CD8-positive, alpha-beta memory T cell (primary cell): ENCODE measurements around the gene CDT1. TPM values are rescaled to one million over a fixed set of nuclear protein-coding genes. Genes with fewer than 3 reads are reported as not detected.
A peak's percentile ranks its signal among the peaks of the same experiment; 100 is the strongest.

Source experiments
- CTCF ChIA-PET: fragments of 350-600 bp; sonication (Branson Sonifier 250); formaldehyde crosslinking; loops from one replicate; lab custom pipeline; 2021; ENCODE audit warnings: antibody characterized with exemption; lab: Charles Lee
- POLR2A ChIA-PET: fragments of 350-600 bp; sonication (Branson Sonifier 250); formaldehyde crosslinking; loops from one replicate; lab custom pipeline; 2021; ENCODE audit warnings: antibody characterized with exemption; lab: Charles Lee
- DNase-seq, 5 donors: peaks; one replicate each; pipeline versions ENCODE4 v3.0.0 to v3.0.0-alpha.2; 2020 to 2022; ENCODE audit warnings: mixed read lengths in 1 of 5
- H3K27ac ChIP-seq: one replicate; pipeline ENCODE4 v1.7.0; 2013; ENCODE audit warnings: low read depth, mild to moderate bottlenecking, low read length, moderate library complexity
- H3K27me3 ChIP-seq: 2 replicates; pipeline ENCODE4 v1.7.0; 2013; ENCODE audit warnings: low read length, mild to moderate bottlenecking; ENCODE audit not compliant: insufficient read depth, poor library complexity, severe bottlenecking
- H3K36me3 ChIP-seq: 2 replicates; pipeline ENCODE4 v1.7.0; 2013; ENCODE audit warnings: mild to moderate bottlenecking, low read length, moderate library complexity; ENCODE audit not compliant: insufficient read depth
- H3K4me1 ChIP-seq: 2 replicates; pipeline ENCODE4 v1.7.0; 2013; ENCODE audit warnings: mild to moderate bottlenecking, low read length, moderate library complexity; ENCODE audit not compliant: insufficient read depth
- H3K4me3 ChIP-seq: 2 replicates; pipeline ENCODE4 v1.7.0; 2013; ENCODE audit warnings: mild to moderate bottlenecking, low read length
- H3K9me3 ChIP-seq: 2 replicates; pipeline ENCODE4 v1.7.0; 2013; ENCODE audit warnings: mild to moderate bottlenecking, low read length
- H3K27ac Mint-ChIP-seq, 8 donors: one replicate each; pipeline ENCODE4 v1.8.0; 2020 to 2021; ENCODE audit warnings: mixed read lengths in 8 of 8, mild to moderate bottlenecking in 6 of 8, inconsistent platforms in 3 of 8, moderate library complexity in 3 of 8
- H3K27me3 Mint-ChIP-seq, 2 donors: one replicate each; pipeline ENCODE4 v1.8.0; 2020 to 2021; ENCODE audit warnings: mixed read lengths in 2 of 2, mild to moderate bottlenecking in 1 of 2, moderate library complexity in 1 of 2
- H3K36me3 Mint-ChIP-seq, 3 donors: one replicate each; pipeline ENCODE4 v1.8.0; 2020 to 2021; ENCODE audit warnings: mixed read lengths in 3 of 3, inconsistent platforms in 1 of 3, mild to moderate bottlenecking in 1 of 3
- H3K4me1 Mint-ChIP-seq, 3 donors: one replicate each; pipeline ENCODE4 v1.8.0; 2020 to 2021; ENCODE audit warnings: mixed read lengths in 3 of 3, inconsistent platforms in 1 of 3, mild to moderate bottlenecking in 1 of 3
- H3K4me3 Mint-ChIP-seq, 7 donors: one replicate each; pipeline ENCODE4 v1.8.0; 2020 to 2021; ENCODE audit warnings: mixed read lengths in 7 of 7, mild to moderate bottlenecking in 6 of 7, moderate library complexity in 4 of 7, inconsistent platforms in 2 of 7
- H3K9me3 Mint-ChIP-seq, 5 donors: one replicate each; pipeline ENCODE4 v1.8.0; 2020 to 2022; ENCODE audit warnings: mixed read lengths in 5 of 5, mild to moderate bottlenecking in 3 of 5, moderate library complexity in 2 of 5, inconsistent platforms in 1 of 5
- polyA plus RNA-seq: library from polyadenylated mRNA; unstranded; fragments of 300-500 nt; fragmentation: Illumina TruSeq; gene quantifications from one replicate; pipeline ENCODE4 v1.2.3, GENCODE V29; 2021
- total RNA-seq, 2 experiments: library from RNA; stranded (reverse); gene quantifications; one replicate each; pipeline ENCODE4 v1.2.3, GENCODE V29; 2021

CDT1 gene
- total and polyA plus RNA-seq, 3 experiments from 2014 or later = 0.26 to 106 (median 97.6) TPM

DNA sequence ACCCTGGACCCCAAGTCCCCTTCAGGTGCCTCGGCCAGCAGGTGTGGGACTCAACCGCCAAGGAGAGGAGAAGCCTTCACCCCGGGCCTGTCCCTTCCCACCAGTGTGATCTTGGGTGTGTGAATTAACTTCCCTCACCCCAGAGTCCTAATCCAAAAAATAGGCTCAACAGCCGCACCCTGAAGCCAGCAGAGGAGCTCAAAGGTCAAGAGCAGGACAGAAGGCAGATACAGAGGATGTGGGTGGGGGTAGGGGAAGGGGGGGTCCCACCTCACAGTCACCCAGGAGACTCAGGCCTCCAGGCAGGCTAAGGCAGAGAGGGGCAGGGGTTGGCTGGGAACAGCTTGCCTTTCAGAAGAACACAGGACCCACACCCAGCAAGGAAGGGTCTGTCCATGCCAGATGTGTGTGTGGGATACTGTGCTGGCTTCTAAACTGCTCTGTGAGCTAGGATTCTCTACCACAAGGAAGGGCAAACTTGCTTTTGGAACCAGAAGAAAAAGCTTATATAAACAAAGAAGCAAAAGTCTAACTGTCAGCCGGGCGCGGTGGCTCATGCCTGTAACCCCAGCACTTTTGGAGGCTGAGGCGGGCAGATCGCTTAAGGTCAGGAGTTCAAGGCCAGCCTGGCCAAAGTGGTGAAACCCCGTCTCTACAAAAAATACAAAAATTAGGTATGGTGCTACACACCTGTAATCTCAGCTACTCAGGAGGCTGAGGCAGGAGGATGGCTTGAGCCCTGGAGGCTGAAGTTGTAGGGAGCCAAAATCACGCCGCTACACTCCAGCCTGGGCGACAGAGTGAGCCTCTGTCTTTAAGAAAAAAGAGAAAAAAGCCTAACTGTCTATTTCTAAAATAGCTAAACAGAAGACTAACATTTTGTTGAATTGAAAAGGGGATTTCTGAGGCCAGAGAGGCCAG lies 23.2 kb upstream of the CDT1 start:
- Mint-ChIP-seq H3K36me3 (peaks cover 0 to 14% (median 0%) of the 10 kb centered on the region in 3 donors), H3K4me1 (peaks cover 45 to 65% (median 53%) of the 10 kb centered on the region in 3 donors), H3K4me3 (peak overlapping the region; percentile 80 to 96 (median 85)), H3K9me3 (no peaks in the 10 kb centered on the region), H3K27me3 (no peaks in the 10 kb centered on the region), H3K27ac (peak overlapping the region; percentile 90 to 99 (median 96))
- CTCF ChIA-PET = interaction anchor here (0.7 to 4.1 kb wide), 10 partner anchors 10 to 161 kb away, joined by 3 to 19 read pairs (median 5); partner anchors contain the start of gene APRT
- Histone ChIP-seq H3K9me3 (no peaks in the 10 kb centered on the region), H3K27ac (peak overlapping the region; percentile 80), H3K36me3 (no peaks in the 10 kb centered on the region), H3K27me3 (no peaks in the 10 kb centered on the region), H3K4me3 (peak overlapping the region; percentile 40), H3K4me1 (peaks cover 52% of the 10 kb centered on the region)
- DNase-seq = no peak
- POLR2A ChIA-PET = interaction anchor here (0.7 to 4.7 kb wide), 15 partner anchors 8 to 437 kb away, joined by 3 to 19 read pairs (median 4); partner anchors contain the start of genes APRT, CDT1 and ZNF778

DNA sequence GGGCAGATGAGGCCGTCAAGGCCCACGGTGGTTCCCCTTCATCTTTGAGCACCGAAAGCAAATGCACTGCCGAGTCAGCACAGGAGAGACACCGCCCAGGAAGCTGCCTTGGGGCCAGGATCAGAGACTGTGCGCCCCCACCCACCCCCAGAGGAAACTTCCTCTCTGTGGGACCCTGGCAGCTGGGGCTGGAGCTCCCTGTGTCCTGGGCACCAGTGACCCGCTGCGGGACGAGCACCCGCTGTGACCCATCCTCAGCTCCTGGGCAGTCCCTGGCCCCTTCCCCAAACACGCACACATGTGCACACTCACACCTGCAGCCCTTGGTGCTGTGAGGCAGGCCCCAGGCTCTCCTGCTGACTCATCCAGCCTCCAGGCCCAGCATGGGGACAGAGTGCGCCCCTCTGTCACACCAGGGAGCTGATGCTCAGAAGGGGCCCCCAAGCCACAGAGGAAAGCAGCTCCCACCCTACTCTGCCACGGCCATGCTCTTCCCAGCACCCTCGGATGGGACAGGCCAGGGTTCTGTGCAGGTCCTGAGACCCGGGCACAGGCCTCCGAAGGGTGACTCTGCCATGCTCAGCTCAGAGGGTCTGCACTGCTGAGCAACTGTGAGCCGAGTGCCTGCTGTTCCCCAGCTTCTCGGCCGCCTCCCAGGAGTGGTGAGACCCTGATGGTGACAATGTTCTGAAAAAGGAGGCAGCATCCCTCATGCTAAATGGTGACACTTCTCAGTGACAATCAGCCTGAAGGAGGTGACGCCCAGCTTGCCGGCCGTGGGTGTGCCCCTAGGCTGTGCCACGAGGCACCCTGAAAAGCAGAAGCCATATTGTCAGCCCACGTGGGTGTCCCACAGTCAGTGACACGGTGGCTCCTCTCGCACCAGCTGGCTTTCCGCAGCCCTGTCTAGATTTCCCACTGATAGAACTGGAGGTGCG lies 22.2 kb upstream of the CDT1 start:
- peak; percentile 53 to 82 (median 63) for DNase-seq
- H3K27me3 ChIP-seq = no peaks in the 10 kb centered on the region
- H3K4me1 Mint-ChIP-seq = peaks cover 44 to 68% (median 53%) of the 10 kb centered on the region in 3 donors
- peaks cover 0 to 11% (median 0%) of the 10 kb centered on the region in 3 donors for H3K36me3 Mint-ChIP-seq
- H3K27ac ChIP-seq = peak overlapping the region; percentile 80
- H3K9me3 Mint-ChIP-seq = no peaks in the 10 kb centered on the region
- POLR2A ChIA-PET = interaction anchor here (0.5 to 4.7 kb wide), 19 partner anchors 8 to 662 kb away, joined by 3 to 19 read pairs (median 4); partner anchors contain the start of genes APRT, CDT1, GALNS and TRAPPC2L
- CTCF ChIA-PET = interaction anchor here (0.7 to 4.1 kb wide), 14 partner anchors 11 to 162 kb away, joined by 3 to 19 read pairs (median 5); partner anchors contain the start of genes APRT and CDT1
- peak overlapping the region; percentile 80 to 96 (median 85) for H3K4me3 Mint-ChIP-seq
- H3K36me3 ChIP-seq = no peaks in the 10 kb centered on the region
- peak overlapping the region; percentile 40 for H3K4me3 ChIP-seq
- H3K4me1 ChIP-seq = peaks cover 57% of the 10 kb centered on the region
- peak overlapping the region; percentile 90 to 99 (median 96) for H3K27ac Mint-ChIP-seq
- no peaks in the 10 kb centered on the region for H3K27me3 Mint-ChIP-seq
- H3K9me3 ChIP-seq = no peaks in the 10 kb centered on the region

DNA sequence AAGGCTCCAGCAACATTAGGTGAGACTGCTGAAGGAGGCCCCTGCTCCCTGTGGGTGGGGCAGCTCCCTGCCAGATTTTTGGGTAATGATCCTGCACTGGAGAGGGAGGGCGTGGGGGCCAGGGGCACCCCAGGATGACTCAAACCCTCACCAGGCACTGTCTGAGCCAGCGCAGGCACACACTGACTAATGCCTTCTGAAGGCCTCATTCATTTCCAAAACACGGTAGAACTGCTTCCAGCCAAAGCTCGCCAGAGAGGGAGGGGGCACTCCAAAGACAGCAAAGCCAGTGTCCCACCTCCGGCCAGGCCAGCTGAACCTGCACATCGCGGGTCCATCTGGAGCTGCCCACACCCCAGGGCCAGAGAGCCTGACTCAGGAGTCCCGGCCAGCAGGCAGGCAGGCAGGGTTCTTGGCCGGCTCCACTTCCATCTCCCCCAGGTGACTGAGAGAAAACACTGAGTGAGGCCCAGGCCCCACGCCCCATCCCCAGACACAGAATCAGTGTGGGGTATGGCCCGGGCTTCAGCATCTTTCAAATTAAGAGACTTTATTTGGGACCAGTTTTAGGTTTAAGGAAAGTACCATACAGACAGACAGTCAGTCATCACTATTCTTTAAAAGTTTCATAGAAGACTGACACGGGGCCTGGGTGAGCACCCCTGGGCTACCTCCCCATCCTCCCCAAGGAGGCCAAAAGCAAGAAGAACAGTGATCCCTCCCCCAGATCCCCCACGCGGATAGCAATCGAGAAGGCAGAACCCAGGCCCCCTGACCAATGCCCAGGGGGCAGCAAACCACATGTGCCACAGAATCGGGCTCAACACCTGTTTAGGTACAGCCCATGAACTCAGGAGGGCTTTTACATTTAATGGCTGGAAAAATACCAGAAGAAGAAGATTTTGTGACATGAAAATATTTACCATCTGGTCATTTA lies 20.9 kb upstream of the CDT1 start:
- Mint-ChIP-seq H3K27ac (peak overlapping the region; percentile 90 to 99 (median 96)), H3K4me1 (peaks cover 44 to 61% (median 48%) of the 10 kb centered on the region in 3 donors), H3K27me3 (no peaks in the 10 kb centered on the region), H3K36me3 (peaks cover 0 to 2% (median 0%) of the 10 kb centered on the region in 3 donors), H3K4me3 (peak overlapping the region; percentile 80 to 96 (median 85)), H3K9me3 (no peaks in the 10 kb centered on the region)
- no peaks in the 10 kb centered on the region for H3K27me3 ChIP-seq
- H3K9me3 ChIP-seq = no peaks in the 10 kb centered on the region
- H3K4me3 ChIP-seq = peak overlapping the region; percentile 40
- peak in 1 of 5 donors; percentile 32 for DNase-seq
- H3K4me1 ChIP-seq = peaks cover 57% of the 10 kb centered on the region
- POLR2A ChIA-PET = interaction anchor here (1.0 to 4.7 kb wide), 6 partner anchors 20 to 74 kb away, joined by 5 to 19 read pairs (median 9); partner anchors contain the start of genes APRT, CDT1, GALNS and TRAPPC2L
- peak overlapping the region; percentile 80 for H3K27ac ChIP-seq
- no peaks in the 10 kb centered on the region for H3K36me3 ChIP-seq
- CTCF ChIA-PET = interaction anchor here (1.0 to 4.1 kb wide), 14 partner anchors 10 to 163 kb away, joined by 3 to 19 read pairs (median 4); partner anchors contain the start of genes APRT, CDT1, GALNS and TRAPPC2L

DNA sequence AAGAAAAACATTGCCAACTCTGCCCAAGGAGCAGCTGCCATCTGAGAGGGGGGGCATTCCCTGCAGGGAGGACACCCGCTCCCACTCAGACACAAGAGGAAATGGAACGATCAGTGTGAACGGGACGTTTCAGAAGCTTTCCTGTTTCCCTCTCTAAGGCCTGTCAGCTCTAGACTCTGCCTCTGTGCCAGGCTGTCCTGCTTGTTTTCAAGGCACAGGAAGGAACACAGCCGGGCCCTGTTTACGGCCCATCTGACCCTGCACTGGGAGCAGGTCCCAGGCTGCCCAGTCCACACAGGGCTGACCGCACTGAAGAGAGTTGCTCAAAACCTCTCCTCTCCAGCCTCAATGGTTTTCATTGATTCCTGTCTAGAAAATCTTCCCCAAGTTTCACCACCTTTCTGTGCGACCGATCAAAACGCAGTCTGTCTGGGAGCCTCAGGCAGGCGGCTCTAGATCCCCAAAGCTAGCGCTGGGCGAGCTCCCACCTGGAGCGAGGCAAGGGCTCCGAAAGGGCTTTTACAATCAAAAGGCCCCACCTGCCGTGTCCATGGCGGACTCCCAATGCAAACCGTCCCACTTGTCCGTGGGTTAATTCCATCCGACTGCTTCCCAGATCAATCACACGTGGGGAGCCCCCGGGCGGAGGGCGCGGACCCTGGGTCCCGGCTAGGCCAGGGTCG lies 20.1 kb upstream of the CDT1 start:
- H3K4me3 ChIP-seq = peak overlapping the region; percentile 15
- no peaks in the 10 kb centered on the region for H3K27me3 ChIP-seq
- Mint-ChIP-seq H3K36me3 (peaks cover 0 to 2% (median 0%) of the 10 kb centered on the region in 3 donors), H3K9me3 (no peaks in the 10 kb centered on the region), H3K4me3 (peak overlapping the region; percentile 80 to 96 (median 85)), H3K27me3 (no peaks in the 10 kb centered on the region), H3K4me1 (peaks cover 39 to 53% (median 44%) of the 10 kb centered on the region in 3 donors), H3K27ac (peak overlapping the region; percentile 90 to 99 (median 96))
- peak overlapping the region; percentile 80 for H3K27ac ChIP-seq
- peaks cover 57% of the 10 kb centered on the region for H3K4me1 ChIP-seq
- ChIA-PET CTCF (interaction anchor here (1.0 to 2.7 kb wide), 10 partner anchors 10 to 118 kb away, joined by 3 to 10 read pairs (median 3); partner anchors contain the start of genes APRT, GALNS and TRAPPC2L), POLR2A (interaction anchor here (0.6 to 4.7 kb wide), 5 partner anchors 23 to 46 kb away, joined by 4 to 19 read pairs (median 9); partner anchors contain the start of gene APRT)
- H3K9me3 ChIP-seq = no peaks in the 10 kb centered on the region
- no peaks in the 10 kb centered on the region for H3K36me3 ChIP-seq
- DNase-seq = peak in 1 of 5 donors; percentile 36

GRCh38 chr16:88784074-88784855 lies 19.3 kb upstream of the CDT1 start:
- H3K27me3 Mint-ChIP-seq = no peaks in the 10 kb centered on the region
- peak in 4 of 5 donors; percentile 38 to 50 (median 40) for DNase-seq

More at GRCh38 chr16:88784074-88784855, 19.3 kb upstream of the CDT1 start:
- H3K36me3 ChIP-seq = no peaks in the 10 kb centered on the region
- peak overlapping the region; percentile 15 for H3K4me3 ChIP-seq
- Mint-ChIP-seq H3K27ac (peak overlapping the region in 6 of 8 donors; percentile 43 to 97 (median 84)), H3K9me3 (no peaks in the 10 kb centered on the region), H3K4me3 (peak overlapping the region; percentile 80 to 96 (median 85)), H3K4me1 (peaks cover 39 to 49% (median 44%) of the 10 kb centered on the region in 3 donors), H3K36me3 (peaks cover 0 to 2% (median 0%) of the 10 kb centered on the region in 3 donors)
- H3K4me1 ChIP-seq = peaks cover 55% of the 10 kb centered on the region
- CTCF ChIA-PET = interaction anchor here (0.7 to 1.9 kb wide), 9 partner anchors 9 to 119 kb away, joined by 3 to 9 read pairs (median 3); partner anchors contain the start of genes GALNS and TRAPPC2L
- no peaks in the 10 kb centered on the region for H3K9me3 ChIP-seq
- no peaks in the 10 kb centered on the region for H3K27me3 ChIP-seq
- peak overlapping the region; percentile 80 for H3K27ac ChIP-seq
- POLR2A ChIA-PET = interaction anchor here (0.6 to 4.7 kb wide), 6 partner anchors 9 to 47 kb away, joined by 4 to 19 read pairs (median 7); partner anchors contain the start of gene APRT
